NCI-H2227 (cell line): ENCODE data around the gene WWOX.

ENCODE experiments used
- DNase-seq: peaks from one replicate; lab custom pipeline; 2025; ENCODE audit not compliant: unreplicated experiment; lab: John Stamatoyannopoulos, UW

The WWOX gene

GRCh38 chr16:78258375-78259065 is 159.1 kb downstream of the WWOX start:
- no peak for DNase-seq

- DNase-seq, result no peak
These were observed 160.4 kb downstream of the WWOX start for GRCh38 chr16:78259873-78260272.

GRCh38 chr16:78264642-78265041 is 165.2 kb downstream of the WWOX start:
- no peak for DNase-seq

- no peak for DNase-seq
These were observed 169.8 kb downstream of the WWOX start for GRCh38 chr16:78269256-78269655.

- DNase-seq, result no peak
These were observed 172.5 kb downstream of the WWOX start for GRCh38 chr16:78271981-78272380.

- DNase-seq, result no peak
These were observed 175.3 kb downstream of the WWOX start for GRCh38 chr16:78274771-78275170.

GRCh38 chr16:78275420-78275819 is 176.0 kb downstream of the WWOX start:
- DNase-seq, result no peak

GRCh38 chr16:78277321-78278055 is 178.0 kb downstream of the WWOX start:
- no peak for DNase-seq

GRCh38 chr16:78278056-78278450 is 178.6 kb downstream of the WWOX start:
- DNase-seq, result peak; percentile 39

- no peak for DNase-seq
These were observed 181.7 kb downstream of the WWOX start for GRCh38 chr16:78281115-78281514.

GRCh38 chr16:78283548-78284251 is 184.2 kb downstream of the WWOX start:
- DNase-seq, result no peak

GRCh38 chr16:78284326-78284725 is 184.9 kb downstream of the WWOX start:
- DNase-seq, result no peak

GRCh38 chr16:78284957-78285434 is 185.5 kb downstream of the WWOX start:
- no peak for DNase-seq

- peak; percentile 10 for DNase-seq
These were observed 186.0 kb downstream of the WWOX start for GRCh38 chr16:78285437-78285922.

GRCh38 chr16:78286065-78286464 is 186.6 kb downstream of the WWOX start:
- DNase-seq, result no peak

GRCh38 chr16:78288888-78289287 is 189.4 kb downstream of the WWOX start:
- DNase-seq, result no peak

- no peak for DNase-seq
These were observed 189.9 kb downstream of the WWOX start for GRCh38 chr16:78289373-78289772.

- no peak for DNase-seq
These were observed 190.4 kb downstream of the WWOX start for GRCh38 chr16:78289844-78290277.

- no peak for DNase-seq
These were observed 190.9 kb downstream of the WWOX start for GRCh38 chr16:78290395-78290794.

GRCh38 chr16:78290872-78291591 is 191.6 kb downstream of the WWOX start:
- no peak for DNase-seq

- DNase-seq, result no peak
These were observed 192.2 kb downstream of the WWOX start for GRCh38 chr16:78291604-78292003.
